Fibroblast of skin of right quadriceps (primary cell): ENCODE results near the gene VPS4B.
"Not testable (repeated sequence)": the region's sequence is repeated elsewhere in the genome, so short reads cannot be mapped to it uniquely, and the experiment has no call there.

Experiments
- DNase-seq: peaks from one replicate; pipeline ENCODE4 v3.0.0-alpha.2; 2013

VPS4B gene

GRCh38 chr18:63422087-63422863 is at the start of gene VPS4B:
Gene VPS4B, minus strand, starts transcription at chr18:63422476. Its CDS starts 217 bp downstream, at chr18:63422259.
- DNase-seq: peak; percentile 100

- DNase-seq: no peak
Measured at GRCh38 chr18:63470751-63471150, 48.5 kb upstream of the VPS4B start.

- no peak for DNase-seq
Measured at GRCh38 chr18:63468575-63468974, 46.3 kb upstream of the VPS4B start.

GRCh38 chr18:63467699-63468098 is 45.4 kb upstream of the VPS4B start:
- DNase-seq: no peak

- DNase-seq: no peak
Measured at GRCh38 chr18:63465059-63465458, 42.8 kb upstream of the VPS4B start.

GRCh38 chr18:63464434-63464833 is 42.2 kb upstream of the VPS4B start:
- no peak for DNase-seq

GRCh38 chr18:63460414-63460813 is 38.1 kb upstream of the VPS4B start:
- DNase-seq: no peak

- no peak for DNase-seq
Measured at GRCh38 chr18:63457977-63458376, 35.7 kb upstream of the VPS4B start.

- no peak for DNase-seq
Measured at GRCh38 chr18:63454497-63454896, 32.2 kb upstream of the VPS4B start.

GRCh38 chr18:63452751-63453150 is 30.5 kb upstream of the VPS4B start:
- not testable (repeated sequence) for DNase-seq

GRCh38 chr18:63451799-63452660 is 29.8 kb upstream of the VPS4B start:
- DNase-seq: peak; percentile 44

- DNase-seq: no peak
Measured at GRCh38 chr18:63449426-63449825, 27.1 kb upstream of the VPS4B start.

- DNase-seq: no peak
Measured at GRCh38 chr18:63447066-63447465, 24.8 kb upstream of the VPS4B start.

- no peak for DNase-seq
Measured at GRCh38 chr18:63446266-63446665, 24.0 kb upstream of the VPS4B start.

GRCh38 chr18:63445037-63445436 is 22.8 kb upstream of the VPS4B start:
- no peak for DNase-seq

GRCh38 chr18:63444580-63444979 is 22.3 kb upstream of the VPS4B start:
- peak; percentile 92 for DNase-seq

GRCh38 chr18:63443829-63444228 is 21.6 kb upstream of the VPS4B start:
- no peak for DNase-seq

GRCh38 chr18:63440881-63441280 is 18.6 kb upstream of the VPS4B start:
- DNase-seq: no peak

- DNase-seq: no peak
Measured at GRCh38 chr18:63440219-63440618, 17.9 kb upstream of the VPS4B start.

- peak; percentile 59 for DNase-seq
Measured at GRCh38 chr18:63439334-63439733, 17.1 kb upstream of the VPS4B start.

- DNase-seq: no peak
Measured at GRCh38 chr18:63438181-63438580, 15.9 kb upstream of the VPS4B start.

GRCh38 chr18:63433334-63433866 is 11.1 kb upstream of the VPS4B start:
- DNase-seq: peak; percentile 58

GRCh38 chr18:63431180-63431579 is 8.9 kb upstream of the VPS4B start:
- no peak for DNase-seq

GRCh38 chr18:63430526-63430925 is 8.2 kb upstream of the VPS4B start:
- no peak for DNase-seq
